K562 (cell line): Measurements from ENCODE around the gene ARSK. TPM values are rescaled to one million over a fixed set of nuclear protein-coding genes. Genes with fewer than 3 reads are reported as not detected.

ENCODE experiments used
- E2F5 ChIP-seq: sonication (generic); formaldehyde crosslinking; IDR thresholded peaks from 2 replicates; pipeline ENCODE4 v1.8.0; 2022; ENCODE audit warnings: mild to moderate bottlenecking, missing genetic modification reagents
- FOXJ2 ChIP-seq: fragments of 200-800 bp; sonication (Bioruptor generic); IDR thresholded peaks from 2 replicates; pipeline ENCODE4 v1.6.1; 2016; ENCODE audit warnings: missing genetic modification characterization, missing compliant biosample characterization
- LCOR ChIP-seq: sonication (generic); formaldehyde crosslinking; IDR thresholded peaks from 2 replicates; pipeline ENCODE4 v1.8.0; 2022; ENCODE audit warnings: mild to moderate bottlenecking, missing genetic modification reagents
- NFIC ChIP-seq: fragments of 450-650 bp; IDR thresholded peaks from 2 replicates; pipeline ENCODE4 v1.6.1; 2017; ENCODE audit warnings: mild to moderate bottlenecking, inconsistent platforms
- NR3C1 ChIP-seq: sonication (generic); formaldehyde crosslinking; IDR thresholded peaks from 2 replicates; pipeline ENCODE4 v1.8.1; 2022; ENCODE audit warnings: missing genetic modification reagents
- NRF1 ChIP-seq, 2 experiments: fragments of 450-650 bp; IDR thresholded peaks in 1 of 2; conservative IDR thresholded peaks in 1 of 2; 2 replicates each; pipeline ENCODE4 v1.6.1; 2014; ENCODE audit warnings: mild to moderate bottlenecking in 2 of 2
- RFX5 ChIP-seq: IDR thresholded peaks from 2 replicates; pipeline ENCODE4 v1.6.1; 2011; ENCODE audit warnings: low read depth, mild to moderate bottlenecking, improper control_type of control experiment, low read length
- U2AF1 ChIP-seq: fragments of 200-400 bp; formaldehyde crosslinking; optimal IDR thresholded peaks from 2 replicates; pipeline ENCODE3; 2017; ENCODE audit warnings: mild to moderate bottlenecking, low read depth, low read length, moderate library complexity
- ZNF184 ChIP-seq: sonication (generic); formaldehyde crosslinking; IDR thresholded peaks from 2 replicates; pipeline ENCODE4 v1.5.0; 2020; ENCODE audit warnings: missing genetic modification reagents
- ZNF253 ChIP-seq: fragments of 250-450 bp; sonication (Bioruptor Pico); conservative IDR thresholded peaks from 2 replicates; pipeline ENCODE4 v1.6.1; 2021; ENCODE audit warnings: mild to moderate bottlenecking
- polyA plus RNA-seq, 8 experiments: library from polyadenylated mRNA; depleted of rRNA in 4 of 8; stranded (reverse) in 5 of 8; unstranded in 3 of 8; fragments of >200 nt; fragmentation: Nextera tagmentation in 2 of 8; fragmentation: Illumina TruSeq in 1 of 8; extraction: Ambion mirVana in 2 of 8; extraction: Trizol in 1 of 8; gene quantifications; 2 replicates each; pipeline versions ENCODE4 v1.2.1 to v1.2.3, GENCODE V29; 2011 to 2014; ENCODE audit warnings: inconsistent platforms in 1 of 8, missing spikeins in 1 of 8
- total RNA-seq, 7 experiments: library from RNA; depleted of rRNA in 6 of 7; stranded (reverse); fragments of >200 nt in 6 of 7; fragmentation: Illumina TruSeq in 2 of 7; extraction: Trizol in 2 of 7; gene quantifications; 2 replicates each; pipeline versions ENCODE4 v1.2.1 to v1.2.3, GENCODE V29; 2011 to 2021; ENCODE audit warnings: low replicate concordance in 1 of 7
- TF ChIP-seq, protein P1 (sequence below): sonication (generic); formaldehyde crosslinking; IDR thresholded peaks from 2 replicates; pipeline ENCODE4 v1.9.0; 2022; ENCODE audit warnings: mild to moderate bottlenecking, missing genetic modification reagents

ARSK gene
- total and polyA plus RNA-seq, 9 of the 15 experiments (the other 6 are each of a cell fraction or from before 2014, with no cell fraction given): 2.7 to 9.4 (median 7.1) TPM

DNA sequence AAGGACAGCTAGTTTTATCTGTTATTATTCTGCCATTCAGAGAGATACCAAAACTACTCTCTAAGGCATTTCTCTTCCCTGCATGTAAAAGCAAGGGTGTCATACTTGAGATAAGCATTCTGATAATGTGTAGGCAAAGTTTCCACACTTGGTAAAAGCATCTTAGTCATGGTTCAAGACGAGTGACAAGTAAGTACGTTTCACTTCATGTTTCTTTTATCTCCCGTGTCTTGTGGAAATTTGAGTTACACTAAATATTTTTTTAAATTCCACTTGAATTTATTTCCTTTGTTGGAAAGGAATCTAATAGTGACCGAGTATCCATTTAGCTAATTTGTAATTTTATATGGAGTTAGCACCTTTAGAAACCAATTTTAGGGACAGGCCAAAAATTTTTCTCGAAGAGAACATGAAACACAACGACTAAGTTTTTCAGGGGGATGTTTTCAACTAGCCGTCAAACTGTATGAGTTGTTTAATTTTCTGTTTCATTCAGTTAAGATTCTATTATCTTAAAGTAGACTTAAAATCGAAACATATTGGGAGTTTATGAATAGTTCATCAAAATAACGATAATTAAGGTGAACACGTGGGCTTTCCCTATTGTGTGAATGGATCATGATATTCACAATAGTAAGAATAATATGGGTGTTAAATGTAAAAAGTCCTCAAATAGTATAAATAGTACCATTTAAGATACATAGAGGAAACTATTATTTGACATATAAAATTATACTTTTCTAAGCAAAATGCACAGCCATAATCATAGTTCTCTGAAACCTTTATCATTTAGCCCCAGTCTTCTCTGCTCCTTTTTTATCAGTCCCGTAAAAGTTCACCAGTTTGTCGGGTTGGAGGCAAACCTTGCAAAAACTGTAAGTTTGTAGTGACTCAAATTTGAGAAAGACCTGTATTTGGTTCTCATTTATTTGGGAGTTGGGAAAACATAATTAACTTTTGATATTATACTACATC is 93.3 kb downstream of the ARSK start (continued):
- TF ChIP-seq, protein P1, sequence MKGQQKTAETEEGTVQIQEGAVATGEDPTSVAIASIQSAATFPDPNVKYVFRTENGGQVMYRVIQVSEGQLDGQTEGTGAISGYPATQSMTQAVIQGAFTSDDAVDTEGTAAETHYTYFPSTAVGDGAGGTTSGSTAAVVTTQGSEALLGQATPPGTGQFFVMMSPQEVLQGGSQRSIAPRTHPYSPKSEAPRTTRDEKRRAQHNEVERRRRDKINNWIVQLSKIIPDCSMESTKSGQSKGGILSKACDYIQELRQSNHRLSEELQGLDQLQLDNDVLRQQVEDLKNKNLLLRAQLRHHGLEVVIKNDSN (CRISPR knock-in tag): no peak
- TF ChIP-seq NRF1 (conservative IDR thresholded peaks at IDR 0.05 in 1 of 2, IDR thresholded peaks at IDR 0.05 in 1 of 2) (no peak), ZNF253 (CRISPR knock-in tag) (no peak), ZNF184 (CRISPR knock-in tag) (no peak), NFIC (no peak; the same call in 1 of the 2 replicates), LCOR (CRISPR knock-in tag) (no peak), RFX5 (no peak), FOXJ2 (tag) (no peak), E2F5 (no peak), U2AF1 (no peak), NR3C1 (CRISPR knock-in tag) (no peak)
